ENCODE measurements around the gene SLC37A3. TPM values are rescaled to one million over a fixed set of nuclear protein-coding genes. Genes with fewer than 3 reads are reported as not detected.

SLC37A3 gene
- total RNA-seq, 4 donors from 2014 or later: 28.7 to 36.2 (median 29.9) TPM

- no peak for TF ChIP-seq CTCF (IDR thresholded peaks at IDR 0.05)
- DNase-seq (ENCODE audit: low spot score in 2 of 2): peak in 1 of 2 donors; percentile 40
- intact Hi-C loops (cut with DNase I; ENCODE audit: low total_unique reads): no loop called here
- no peak overlapping the region for H3K4me3 ChIP-seq (ENCODE audit: low read depth, poor library complexity, severe bottlenecking)
- 95 to 98% methylated on average over 6 of the region's 6 CpGs for WGBS, 2 donors
Observed at GRCh38 chr7:140297192-140297591, 101.1 kb downstream of the SLC37A3 start.

- no peak overlapping the region for H3K4me3 ChIP-seq (ENCODE audit: low read depth, poor library complexity, severe bottlenecking)
- TF ChIP-seq POLR2A (IDR thresholded peaks at IDR 0.05) (no peak), CTCF (IDR thresholded peaks at IDR 0.05) (no peak)
- intact Hi-C loops (cut with DNase I; ENCODE audit: low total_unique reads): no loop called here
- DNase-seq (ENCODE audit: low spot score in 2 of 2): peak in 1 of 2 donors; percentile 52
- 93% methylated on average over 8 of the region's 8 CpGs for WGBS, 2 donors
Observed at GRCh38 chr7:140295224-140295738, 103.0 kb downstream of the SLC37A3 start.

GRCh38 chr7:140294454-140294853 is 103.9 kb downstream of the SLC37A3 start:
- no peak for DNase-seq (ENCODE audit: low spot score in 2 of 2)
- H3K4me3 ChIP-seq (ENCODE audit: low read depth, poor library complexity, severe bottlenecking): no peak overlapping the region
- no peak for TF ChIP-seq CTCF (IDR thresholded peaks at IDR 0.05)
- no peak for TF ChIP-seq POLR2A (IDR thresholded peaks at IDR 0.05)
- intact Hi-C loops (cut with DNase I; ENCODE audit: low total_unique reads): no loop called here
- 93 to 98% methylated on average over 2 of the region's 2 CpGs for WGBS, 2 donors

GRCh38 chr7:140292438-140292837 is 105.9 kb downstream of the SLC37A3 start:
- H3K4me3 ChIP-seq (ENCODE audit: low read depth, poor library complexity, severe bottlenecking): no peak overlapping the region
- WGBS, 2 donors: 91 to 98% methylated on average over 31 of the region's 31 CpGs
- TF ChIP-seq CTCF (IDR thresholded peaks at IDR 0.05) (no peak), POLR2A (IDR thresholded peaks at IDR 0.05) (no peak)
- no peak for DNase-seq (ENCODE audit: low spot score in 2 of 2)
- intact Hi-C loops (cut with DNase I; ENCODE audit: low total_unique reads): no loop called here

- WGBS, 2 donors: 93 to 96% methylated on average over 6 of the region's 6 CpGs
- intact Hi-C loops (cut with DNase I; ENCODE audit: low total_unique reads): no loop called here
- no peak for TF ChIP-seq CTCF (IDR thresholded peaks at IDR 0.05)
- TF ChIP-seq POLR2A (IDR thresholded peaks at IDR 0.05): no peak
- DNase-seq (ENCODE audit: low spot score in 2 of 2): no peak
- H3K4me3 ChIP-seq (ENCODE audit: low read depth, poor library complexity, severe bottlenecking): no peak overlapping the region
Observed at GRCh38 chr7:140289804-140290203, 108.5 kb downstream of the SLC37A3 start.

GRCh38 chr7:140287988-140288387 is 110.3 kb downstream of the SLC37A3 start:
- DNase-seq (ENCODE audit: low spot score in 2 of 2): no peak
- TF ChIP-seq POLR2A (IDR thresholded peaks at IDR 0.05) (no peak), CTCF (IDR thresholded peaks at IDR 0.05) (no peak)
- H3K4me3 ChIP-seq (ENCODE audit: low read depth, poor library complexity, severe bottlenecking): no peak overlapping the region
- intact Hi-C loops (cut with DNase I; ENCODE audit: low total_unique reads): no loop called here
- 96 to 98% methylated on average over 3 of the region's 3 CpGs for WGBS, 2 donors
